ENCODE measurements around the gene FGFR2.

GRCh38 chr10:121539786-121540185, 58.5 kb downstream of the FGFR2 start:
- TF ChIP-seq CTCF (IDR thresholded peaks at IDR 0.05) (no peak), POLR2A (IDR thresholded peaks at IDR 0.05) (no peak)
